Ovary (tissue), 3 donors: ENCODE data around the gene C9orf43.

Experiments
- CTCF ChIP-seq, 3 donors: fragments of 450-650 bp in 2 of 3; fragments of 200-600 bp in 1 of 3; IDR thresholded peaks; one replicate each; pipeline versions ENCODE4 v1.5.1 to v1.8.0; 2016 to 2022; ENCODE audit warnings: antibody characterized with exemption in 3 of 3, mild to moderate bottlenecking in 1 of 3
- EP300 ChIP-seq: sonication (generic); formaldehyde crosslinking; IDR thresholded peaks from one replicate; pipeline ENCODE4 v1.6.1; 2017; ENCODE audit warnings: antibody characterized with exemption
- POLR2A ChIP-seq: fragments of 450-650 bp; IDR thresholded peaks from one replicate; pipeline ENCODE4 v1.6.1; 2017; ENCODE audit warnings: antibody characterized with exemption, mild to moderate bottlenecking, moderate library complexity
- donor health status: DM: no; HTN: no; CAD: no.

- TF ChIP-seq POLR2A (no peak), CTCF (IDR thresholded peaks at IDR 0.05) (no peak), EP300 (no peak)
Observed at GRCh38 chr9:113372059-113372458, 38.5 kb upstream of the C9orf43 start.
